Panc1 (cell line): ENCODE results near the gene ADCY2.

Experiments used
- POLR2AphosphoS5 ChIP-seq: IDR thresholded peaks from 2 replicates; pipeline ENCODE4 v1.6.1; 2012; ENCODE audit warnings: mild to moderate bottlenecking, low read depth, low read length, moderate library complexity
- SIN3A ChIP-seq: IDR thresholded peaks from 2 replicates; pipeline ENCODE4 v1.6.1; 2012; ENCODE audit warnings: low read depth, mild to moderate bottlenecking, low read length, moderate library complexity, borderline replicate concordance; ENCODE audit not compliant: insufficient read depth
- TCF7L2 ChIP-seq: IDR thresholded peaks from 2 replicates; pipeline ENCODE4 v1.6.1; 2011; ENCODE audit warnings: mild to moderate bottlenecking, low read depth, low read length, inconsistent platforms
- TF ChIP-seq, protein P1 (sequence below): fragments of 450-650 bp; IDR thresholded peaks from 2 replicates; pipeline ENCODE4 v1.5.1; 2017; ENCODE audit warnings: mild to moderate bottlenecking
- TF ChIP-seq, protein P2 (sequence below), 2 experiments: IDR thresholded peaks; 2 replicates each; pipeline ENCODE4 v1.6.1; 2011 to 2012; ENCODE audit warnings: low read depth in 2 of 2, control low read depth in 1 of 2, low read length in 1 of 2, mild to moderate bottlenecking in 1 of 2, moderate library complexity in 1 of 2; ENCODE audit not compliant: insufficient read depth in 1 of 2

DNA sequence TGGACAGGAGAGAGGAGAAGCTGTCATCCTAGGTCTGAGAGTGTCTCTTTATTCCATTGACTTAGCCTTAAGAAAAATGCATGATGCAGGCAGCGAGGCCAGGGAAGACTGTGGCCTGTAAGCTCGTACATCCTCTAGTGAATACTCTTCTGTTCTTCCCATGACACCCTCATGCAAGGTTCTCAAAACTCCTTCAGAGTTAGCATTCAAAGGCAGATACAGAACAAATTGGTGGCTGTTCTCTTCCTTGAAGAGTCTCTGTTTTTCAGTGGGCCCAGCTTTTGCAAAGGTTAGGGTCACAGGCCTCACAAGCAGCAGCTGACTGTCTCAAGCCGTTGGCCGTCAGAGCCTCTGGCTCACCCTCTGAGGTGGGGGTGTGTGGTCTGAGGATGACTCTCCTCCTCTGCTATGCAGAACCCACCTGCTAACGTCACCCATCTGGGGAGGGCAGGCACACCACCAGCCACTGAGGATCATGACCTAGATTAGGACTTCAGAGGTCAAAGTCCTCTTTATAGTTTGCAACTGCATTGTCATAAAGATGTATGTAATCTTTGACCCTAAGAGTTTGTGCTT is 15.1 kb downstream of the ADCY2 start:
- TF ChIP-seq POLR2AphosphoS5 (no peak), TCF7L2 (no peak), SIN3A (no peak)
- TF ChIP-seq, protein P1, sequence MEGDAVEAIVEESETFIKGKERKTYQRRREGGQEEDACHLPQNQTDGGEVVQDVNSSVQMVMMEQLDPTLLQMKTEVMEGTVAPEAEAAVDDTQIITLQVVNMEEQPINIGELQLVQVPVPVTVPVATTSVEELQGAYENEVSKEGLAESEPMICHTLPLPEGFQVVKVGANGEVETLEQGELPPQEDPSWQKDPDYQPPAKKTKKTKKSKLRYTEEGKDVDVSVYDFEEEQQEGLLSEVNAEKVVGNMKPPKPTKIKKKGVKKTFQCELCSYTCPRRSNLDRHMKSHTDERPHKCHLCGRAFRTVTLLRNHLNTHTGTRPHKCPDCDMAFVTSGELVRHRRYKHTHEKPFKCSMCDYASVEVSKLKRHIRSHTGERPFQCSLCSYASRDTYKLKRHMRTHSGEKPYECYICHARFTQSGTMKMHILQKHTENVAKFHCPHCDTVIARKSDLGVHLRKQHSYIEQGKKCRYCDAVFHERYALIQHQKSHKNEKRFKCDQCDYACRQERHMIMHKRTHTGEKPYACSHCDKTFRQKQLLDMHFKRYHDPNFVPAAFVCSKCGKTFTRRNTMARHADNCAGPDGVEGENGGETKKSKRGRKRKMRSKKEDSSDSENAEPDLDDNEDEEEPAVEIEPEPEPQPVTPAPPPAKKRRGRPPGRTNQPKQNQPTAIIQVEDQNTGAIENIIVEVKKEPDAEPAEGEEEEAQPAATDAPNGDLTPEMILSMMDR: no peak
- TF ChIP-seq, protein P2, sequence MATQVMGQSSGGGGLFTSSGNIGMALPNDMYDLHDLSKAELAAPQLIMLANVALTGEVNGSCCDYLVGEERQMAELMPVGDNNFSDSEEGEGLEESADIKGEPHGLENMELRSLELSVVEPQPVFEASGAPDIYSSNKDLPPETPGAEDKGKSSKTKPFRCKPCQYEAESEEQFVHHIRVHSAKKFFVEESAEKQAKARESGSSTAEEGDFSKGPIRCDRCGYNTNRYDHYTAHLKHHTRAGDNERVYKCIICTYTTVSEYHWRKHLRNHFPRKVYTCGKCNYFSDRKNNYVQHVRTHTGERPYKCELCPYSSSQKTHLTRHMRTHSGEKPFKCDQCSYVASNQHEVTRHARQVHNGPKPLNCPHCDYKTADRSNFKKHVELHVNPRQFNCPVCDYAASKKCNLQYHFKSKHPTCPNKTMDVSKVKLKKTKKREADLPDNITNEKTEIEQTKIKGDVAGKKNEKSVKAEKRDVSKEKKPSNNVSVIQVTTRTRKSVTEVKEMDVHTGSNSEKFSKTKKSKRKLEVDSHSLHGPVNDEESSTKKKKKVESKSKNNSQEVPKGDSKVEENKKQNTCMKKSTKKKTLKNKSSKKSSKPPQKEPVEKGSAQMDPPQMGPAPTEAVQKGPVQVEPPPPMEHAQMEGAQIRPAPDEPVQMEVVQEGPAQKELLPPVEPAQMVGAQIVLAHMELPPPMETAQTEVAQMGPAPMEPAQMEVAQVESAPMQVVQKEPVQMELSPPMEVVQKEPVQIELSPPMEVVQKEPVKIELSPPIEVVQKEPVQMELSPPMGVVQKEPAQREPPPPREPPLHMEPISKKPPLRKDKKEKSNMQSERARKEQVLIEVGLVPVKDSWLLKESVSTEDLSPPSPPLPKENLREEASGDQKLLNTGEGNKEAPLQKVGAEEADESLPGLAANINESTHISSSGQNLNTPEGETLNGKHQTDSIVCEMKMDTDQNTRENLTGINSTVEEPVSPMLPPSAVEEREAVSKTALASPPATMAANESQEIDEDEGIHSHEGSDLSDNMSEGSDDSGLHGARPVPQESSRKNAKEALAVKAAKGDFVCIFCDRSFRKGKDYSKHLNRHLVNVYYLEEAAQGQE (IDR thresholded peaks at IDR 0.05; ENCODE audit: insufficient read depth in 1 of 2, low read depth in 2 of 2, low read length in 1 of 2): no peak
